ENCODE data around the gene DHRSX.

DNA sequence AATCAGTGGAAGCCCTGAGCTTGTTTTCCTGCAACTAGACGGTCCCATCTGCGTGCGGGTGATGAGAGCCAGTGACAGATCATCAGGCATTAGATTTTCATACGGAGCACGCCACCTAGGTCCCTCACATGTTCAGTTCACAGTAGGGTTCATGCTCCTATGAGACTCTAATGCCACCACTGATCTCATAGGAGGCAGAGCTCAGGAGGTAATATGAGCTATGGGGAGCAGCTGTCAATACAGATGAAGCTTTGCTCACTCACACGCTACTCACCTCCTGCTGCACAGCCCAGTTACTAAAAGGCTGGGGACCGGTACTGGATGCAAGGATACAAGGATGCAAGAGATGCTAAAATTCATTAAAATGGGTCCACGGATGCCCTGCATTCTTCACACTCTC is 61.2 kb downstream of the DHRSX start:
- TF ChIP-seq, protein P1, sequence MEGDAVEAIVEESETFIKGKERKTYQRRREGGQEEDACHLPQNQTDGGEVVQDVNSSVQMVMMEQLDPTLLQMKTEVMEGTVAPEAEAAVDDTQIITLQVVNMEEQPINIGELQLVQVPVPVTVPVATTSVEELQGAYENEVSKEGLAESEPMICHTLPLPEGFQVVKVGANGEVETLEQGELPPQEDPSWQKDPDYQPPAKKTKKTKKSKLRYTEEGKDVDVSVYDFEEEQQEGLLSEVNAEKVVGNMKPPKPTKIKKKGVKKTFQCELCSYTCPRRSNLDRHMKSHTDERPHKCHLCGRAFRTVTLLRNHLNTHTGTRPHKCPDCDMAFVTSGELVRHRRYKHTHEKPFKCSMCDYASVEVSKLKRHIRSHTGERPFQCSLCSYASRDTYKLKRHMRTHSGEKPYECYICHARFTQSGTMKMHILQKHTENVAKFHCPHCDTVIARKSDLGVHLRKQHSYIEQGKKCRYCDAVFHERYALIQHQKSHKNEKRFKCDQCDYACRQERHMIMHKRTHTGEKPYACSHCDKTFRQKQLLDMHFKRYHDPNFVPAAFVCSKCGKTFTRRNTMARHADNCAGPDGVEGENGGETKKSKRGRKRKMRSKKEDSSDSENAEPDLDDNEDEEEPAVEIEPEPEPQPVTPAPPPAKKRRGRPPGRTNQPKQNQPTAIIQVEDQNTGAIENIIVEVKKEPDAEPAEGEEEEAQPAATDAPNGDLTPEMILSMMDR (IDR thresholded peaks at IDR 0.05) = no peak
- no peak for TF ChIP-seq EZH2 (IDR thresholded peaks at IDR 0.05; ENCODE audit: borderline replicate concordance, insufficient read depth, low read depth, low read length, poor library complexity, severe bottlenecking)
